CMK (cell line): ENCODE measurements around the gene KLK7.

ENCODE experiments used
- DNase-seq: peaks from one replicate; pipeline ENCODE4 v3.0.0-alpha.2; 2010; ENCODE audit warnings: low read depth

Gene KLK7

DNA sequence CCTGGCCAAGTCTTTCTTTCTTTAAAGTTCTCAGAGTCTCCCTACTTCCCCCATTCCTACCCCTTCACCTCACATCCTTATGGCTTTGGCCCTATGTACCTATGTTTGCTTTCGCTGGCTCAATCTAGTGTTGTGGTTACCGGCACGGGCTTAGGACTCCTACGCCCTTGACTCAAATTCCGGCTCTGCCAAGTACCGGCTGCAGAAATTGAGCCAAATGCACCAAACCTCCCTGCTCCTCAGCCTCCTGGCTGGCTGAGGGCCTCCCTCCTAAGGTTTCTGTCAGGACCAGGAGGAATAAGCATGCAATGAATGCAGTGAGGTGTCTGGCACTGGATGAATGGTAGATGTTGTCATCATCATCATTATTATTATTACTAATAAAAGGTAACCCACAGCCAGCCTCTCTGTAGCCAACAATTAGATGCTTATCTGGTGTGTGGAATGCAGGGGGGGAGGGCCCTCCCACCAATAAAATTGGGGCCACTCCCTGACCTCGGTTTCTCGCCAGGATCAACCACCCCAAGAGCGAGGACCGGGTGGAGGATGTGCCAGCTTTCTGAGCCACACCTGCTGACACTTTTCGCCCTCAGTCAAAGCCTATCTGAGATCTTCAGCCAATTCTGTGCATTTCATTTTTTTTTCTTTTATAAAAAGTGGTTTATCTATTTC, 51.6 kb downstream of the KLK7 start:
- DNase-seq, result no peak

DNA sequence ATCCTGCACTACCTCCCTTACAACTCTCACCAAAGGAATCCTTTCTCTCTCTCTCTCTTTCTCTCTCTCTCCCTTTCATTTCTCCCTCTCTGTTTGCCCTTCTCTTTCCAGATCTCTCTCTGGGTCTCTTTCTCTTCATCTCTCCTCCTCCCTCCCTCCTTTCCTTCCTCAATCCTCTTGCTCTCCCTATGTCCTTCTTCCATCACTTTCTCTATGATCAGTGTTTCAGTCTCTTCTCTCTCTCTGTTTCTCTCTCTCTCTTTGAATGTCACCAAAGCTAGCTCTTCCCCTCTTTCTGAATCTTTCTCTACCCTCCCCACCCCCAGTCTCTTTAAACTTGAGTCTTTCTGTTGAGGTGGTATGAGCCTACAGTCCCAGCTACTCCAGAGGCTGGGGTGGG, 52.7 kb downstream of the KLK7 start:
- no peak for DNase-seq

DNA sequence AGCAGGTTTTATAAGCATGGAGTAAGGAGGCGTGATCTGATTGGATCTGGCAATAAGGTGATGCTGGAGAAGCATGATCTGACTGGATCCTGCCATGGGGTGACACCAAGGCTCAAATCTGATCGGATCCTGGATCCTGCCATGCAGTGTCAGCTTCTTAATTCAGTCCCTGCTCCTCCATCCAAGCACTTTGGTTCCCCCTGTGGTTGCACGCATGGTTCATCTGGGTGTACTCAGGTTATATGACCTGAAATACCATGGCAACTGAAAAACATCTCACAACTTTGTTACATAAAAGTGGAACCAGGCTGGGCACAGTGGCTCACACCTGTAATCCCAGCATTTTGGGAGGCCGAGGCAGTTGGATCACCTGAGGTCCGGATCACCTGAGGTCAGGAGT, 54.9 kb downstream of the KLK7 start:
- DNase-seq, result no peak
